Pancreas (tissue), 10 donors: Measurements from ENCODE around the gene FAM222A. TPM values are rescaled to one million over a fixed set of nuclear protein-coding genes. Genes with fewer than 3 reads are reported as not detected.

ENCODE experiments used
- ATAC-seq, 4 donors: fragments of 200-7000 bp; cut with Tn5 transposase; one replicate each; pipeline versions ENCODE4 v1.8.0 to v1.9.1; 2020; ENCODE audit warnings: mild to moderate bottlenecking in 4 of 4, moderate library complexity in 4 of 4
- DNase-seq, 6 donors: peaks; one replicate each; pipeline ENCODE4 v3.0.0-alpha.2; 2020
- FAIRE-seq: peaks from 2 replicates; lab custom pipeline; 2012; peaks lifted over from hg19 to GRCh38; lab: Jason Lieb, UNC
- H3K27ac ChIP-seq, 4 donors: fragments of 200-600 bp; sonication (generic); 1 replicate in 3 of 4; 2 replicates in 1 of 4; pipeline versions ENCODE4 v1.5.0 to v1.8.0; 2020
- H3K27me3 ChIP-seq, 4 donors: fragments of 200-600 bp; one replicate each; pipeline ENCODE4 v1.8.0; 2021
- H3K36me3 ChIP-seq, 3 donors: fragments of 200-600 bp; sonication (generic) in 1 of 3; one replicate each; pipeline versions ENCODE4 v1.5.0 to v1.8.0; 2020 to 2021
- H3K4me1 ChIP-seq, 3 donors: fragments of 200-600 bp; one replicate each; pipeline ENCODE4 v1.8.0; 2021
- H3K4me3 ChIP-seq, 4 donors: fragments of 200-600 bp; sonication (generic) in 2 of 4; one replicate each; pipeline versions ENCODE4 v1.5.0 to v1.8.0; 2020 to 2021
- H3K9me3 ChIP-seq, 4 donors: fragments of 200-600 bp; one replicate each; pipeline ENCODE4 v1.8.0; 2021
- CTCF ChIP-seq, 4 donors: fragments of 200-600 bp; sonication (generic) in 3 of 4; IDR thresholded peaks; one replicate each; pipeline versions ENCODE4 v1.5.0 to v1.8.0; 2021; ENCODE audit warnings: antibody characterized with exemption in 4 of 4
- WGBS, 2 donors: extraction: QIAGEN DNeasy Blood & Tissue Kit; methylation state at CpG; one replicate each; pipeline ENCODE4 v1.1.7; 2013; 5-methylcytosine and 5-hydroxymethylcytosine counted together
- intact Hi-C, 3 donors: fragments of 100-400 bp; cut with DNase I; formaldehyde crosslinking; loops; one replicate each; pipeline versions ENCODE4 v1.11.1 to v1.14.2; 2022
- polyA plus RNA-seq, 2 donors: library from polyadenylated mRNA; stranded (reverse); fragments of 200-250 nt; gene quantifications; one replicate each; pipeline ENCODE4 v1.2.3, GENCODE V29; 2013
- total RNA-seq, 6 donors: library from RNA; stranded (reverse); fragmentation: NEBNext Ultra II Directional in 4 of 6; extraction: Animal tissue kit (Norgen Biotek cat#: 25700) in 4 of 6; gene quantifications; one replicate each; pipeline versions ENCODE4 v1.2.1 to v1.2.4, GENCODE V29; 2021 to 2023
- donor health status: healthy with polysubstance abuse.
- donor health status: DM: no; HTN: no; CAD: no; lungs with moderate emphysema.
- donor health status: DM: no; HTN: no; CAD: no.
- donor health status: control.
- donor health status: control.
- donor health status: Bipolar disorder and iron deficiency.
- donor health status: DM: yes; HTN: yes; CAD: no.
- donor health status: DM: no; HTN: no; CAD: no.
- donor health status: DM: no; HTN: no; CAD: no.
- donor health status: DM: yes; HTN: yes; CAD: no.

The FAM222A gene
- total and polyA plus RNA-seq, 8 donors: 2.1 to 14.6 (median 3.8) TPM

GRCh38 chr12:109767991-109768900, 54.6 kb downstream of the FAM222A start:
- Histone ChIP-seq H3K27me3 (no peaks in the 10 kb centered on the region), H3K36me3 (no peaks in the 10 kb centered on the region), H3K9me3 (no peaks in the 10 kb centered on the region), H3K4me3 (no peak overlapping the region), H3K27ac (no peak overlapping the region), H3K4me1 (peaks cover 0 to 3% (median under 1%) of the 10 kb centered on the region in 3 donors)
- intact Hi-C loops: no loop called here
- no peak for TF ChIP-seq CTCF (IDR thresholded peaks at IDR 0.05)
- DNase-seq: peak in 1 of 6 donors; percentile 73
- ATAC-seq: no peak
- WGBS, 2 donors: 95 to 96% methylated on average over 34 to 54 of the region's 54 CpGs
- no peak for FAIRE-seq

GRCh38 chr12:109768901-109769670, 55.5 kb downstream of the FAM222A start:
- FAIRE-seq: no peak
- TF ChIP-seq CTCF (IDR thresholded peaks at IDR 0.05): no peak
- intact Hi-C loops: no loop called here
- Histone ChIP-seq H3K27me3 (no peaks in the 10 kb centered on the region), H3K4me3 (no peak overlapping the region), H3K4me1 (peaks cover 3 to 5% (median 3%) of the 10 kb centered on the region in 3 donors), H3K27ac (no peak overlapping the region), H3K9me3 (no peaks in the 10 kb centered on the region), H3K36me3 (no peaks in the 10 kb centered on the region)
- 94 to 97% methylated on average over 37 to 38 of the region's 38 CpGs for WGBS, 2 donors
- ATAC-seq: no peak
- peak in 2 of 6 donors; percentile 54 to 67 for DNase-seq

- H3K4me1 ChIP-seq: peaks cover 3 to 5% (median 3%) of the 10 kb centered on the region in 3 donors
Observed at GRCh38 chr12:109770104-109770860, 56.7 kb downstream of the FAM222A start.

More at GRCh38 chr12:109770104-109770860, 56.7 kb downstream of the FAM222A start:
- no peak for TF ChIP-seq CTCF (IDR thresholded peaks at IDR 0.05)
- H3K27ac ChIP-seq: no peak overlapping the region
- FAIRE-seq: no peak
- WGBS, 2 donors: 82 to 90% methylated on average over 16 of the region's 16 CpGs
- H3K27me3 ChIP-seq: no peaks in the 10 kb centered on the region
- no peak overlapping the region for H3K4me3 ChIP-seq
- intact Hi-C loops: loop anchor here in 1 of 3 donors (10.0 kb wide), 1 partner anchor 335 kb away; no protein-coding TSS in a partner anchor
- peak in 1 of 6 donors; percentile 21 for DNase-seq
- no peaks in the 10 kb centered on the region for H3K9me3 ChIP-seq
- ATAC-seq: no peak
- no peaks in the 10 kb centered on the region for H3K36me3 ChIP-seq
